Activated T-cell treated with anti-CD3 and anti-CD28 coated beads, Interleukin-2, amount 50 U/mL, for 48 hours (primary cell): ENCODE data around the gene NAA16.
"Not testable (repeated sequence)": the region's sequence is repeated elsewhere in the genome, so short reads cannot be mapped to it uniquely, and the experiment has no call there.

Source experiments
- DNase-seq, 2 experiments: peaks; one replicate each; pipeline ENCODE4 v3.0.0-alpha.2; 2020

The NAA16 gene

DNA sequence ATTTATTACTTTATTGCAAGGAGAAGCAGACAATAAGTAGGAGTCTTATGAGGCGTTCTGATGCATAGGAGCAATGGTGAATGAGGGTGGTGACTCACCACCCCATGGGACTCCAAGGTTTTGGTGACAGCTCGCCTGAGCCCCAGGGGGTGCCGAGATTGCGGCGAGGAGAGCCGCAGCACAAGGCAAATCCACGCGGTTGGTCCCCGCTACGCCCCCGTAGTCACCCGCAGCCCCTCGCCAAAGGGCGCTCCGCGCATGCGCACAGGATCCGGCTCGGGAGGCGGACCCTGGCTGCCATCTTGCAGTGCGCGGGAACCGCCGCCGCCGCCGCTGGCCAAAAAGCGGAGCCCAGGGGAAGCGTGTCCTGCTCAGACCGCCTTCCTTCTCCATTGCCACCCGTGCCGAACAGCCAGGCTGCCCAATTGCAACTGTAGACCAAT, at the start of gene NAA16:
NAA16 (plus strand) TSS at position 305 of the 443 bp plus-strand sequence. CDS start 262 bp downstream, outside the sequence.
- DNase-seq: peak; percentile 98 to 99

- DNase-seq: peak; percentile 89 to 91
Measured at GRCh38 chr13:41263261-41263971, 47.7 kb upstream of the NAA16 start, which contains the start of gene MTRF1. Gene MTRF1 (minus strand): TSS chr13:41263576. CDS start chr13:41260907, 2,669 bp downstream.

DNA sequence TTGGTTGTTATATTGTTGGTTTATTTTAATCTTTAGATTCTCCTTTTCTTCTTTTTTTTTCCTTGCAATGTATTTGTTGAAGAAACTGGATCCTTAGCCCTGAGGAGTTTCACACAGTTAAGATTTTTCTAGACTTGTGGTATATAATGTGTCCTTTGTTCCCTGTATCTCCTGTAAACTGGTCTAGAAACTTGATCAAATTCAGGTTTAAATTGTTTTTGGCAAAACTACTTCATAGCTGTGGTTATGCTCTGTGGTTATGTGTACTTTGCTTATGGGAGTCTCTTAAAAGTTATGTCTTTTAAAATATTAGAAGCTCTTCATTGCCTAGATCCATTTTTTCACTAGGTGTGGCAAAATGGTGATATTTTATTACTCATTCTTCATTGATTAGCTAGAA, 44.0 kb upstream of the NAA16 start:
- no peak for DNase-seq

DNA sequence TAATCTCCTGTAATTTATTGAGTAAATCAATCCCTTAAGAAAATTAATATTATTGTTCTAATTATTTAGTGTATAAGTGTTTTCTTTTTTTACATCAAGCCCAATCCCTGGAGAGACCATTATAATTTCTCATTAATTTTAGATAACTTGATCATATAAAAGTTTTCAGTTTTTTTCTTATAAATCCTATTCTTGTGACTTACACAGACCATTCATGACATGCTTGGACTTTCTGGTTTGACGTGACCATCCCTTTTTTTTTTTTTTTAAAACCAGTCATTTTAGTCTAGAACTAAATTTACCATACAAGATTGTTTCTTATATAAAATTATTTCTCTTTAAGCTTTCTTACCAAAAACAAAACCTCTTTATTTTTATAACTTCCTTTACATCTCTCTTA, 42.3 kb upstream of the NAA16 start:
- DNase-seq: no peak

GRCh38 chr13:41271456-41272285, 39.4 kb upstream of the NAA16 start:
- DNase-seq: peak in 1 of 2 experiments; percentile 31

DNA sequence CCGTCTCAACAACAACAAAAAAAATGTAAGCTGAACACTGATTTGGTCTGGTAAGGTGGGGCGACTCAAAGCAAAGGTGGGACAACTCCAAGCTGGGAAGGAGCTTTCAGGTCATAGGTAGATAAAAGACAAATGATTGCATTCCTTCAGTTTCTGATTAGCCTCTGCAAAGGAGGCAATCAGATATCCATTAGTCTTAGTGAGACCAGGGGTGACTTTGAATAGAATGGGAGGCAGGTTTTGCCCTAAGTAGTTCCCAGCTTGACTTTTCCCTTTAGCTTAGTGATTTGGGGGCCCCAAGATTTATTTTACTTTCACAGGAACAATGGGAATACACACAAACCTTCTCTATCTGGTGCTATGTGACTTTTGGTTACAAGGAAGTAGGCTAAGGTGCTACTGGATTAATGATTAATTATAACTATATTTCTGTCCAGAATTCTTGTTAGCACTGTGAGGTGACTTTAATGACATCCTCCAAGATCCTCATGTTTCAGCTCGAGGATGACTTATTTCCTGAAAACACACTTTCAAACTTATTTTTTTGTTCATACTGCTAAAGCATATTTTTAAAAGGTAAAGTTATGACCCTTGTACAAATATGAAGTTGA, 37.1 kb upstream of the NAA16 start:
- DNase-seq: no peak

- DNase-seq: no peak
Measured at GRCh38 chr13:41274881-41275280, 36.2 kb upstream of the NAA16 start.

GRCh38 chr13:41276824-41277223, 34.2 kb upstream of the NAA16 start:
- DNase-seq: no peak

GRCh38 chr13:41279156-41279555, 31.9 kb upstream of the NAA16 start:
- DNase-seq: not testable (repeated sequence)

- DNase-seq: no peak
Measured at GRCh38 chr13:41282129-41282571, 28.9 kb upstream of the NAA16 start.

GRCh38 chr13:41284512-41285288, 26.4 kb upstream of the NAA16 start:
- no peak for DNase-seq

- DNase-seq: no peak
Measured at GRCh38 chr13:41286370-41286769, 24.7 kb upstream of the NAA16 start.

- no peak for DNase-seq
Measured at GRCh38 chr13:41289463-41289881, 21.6 kb upstream of the NAA16 start.

- no peak for DNase-seq
Measured at GRCh38 chr13:41291246-41291645, 19.8 kb upstream of the NAA16 start.

DNA sequence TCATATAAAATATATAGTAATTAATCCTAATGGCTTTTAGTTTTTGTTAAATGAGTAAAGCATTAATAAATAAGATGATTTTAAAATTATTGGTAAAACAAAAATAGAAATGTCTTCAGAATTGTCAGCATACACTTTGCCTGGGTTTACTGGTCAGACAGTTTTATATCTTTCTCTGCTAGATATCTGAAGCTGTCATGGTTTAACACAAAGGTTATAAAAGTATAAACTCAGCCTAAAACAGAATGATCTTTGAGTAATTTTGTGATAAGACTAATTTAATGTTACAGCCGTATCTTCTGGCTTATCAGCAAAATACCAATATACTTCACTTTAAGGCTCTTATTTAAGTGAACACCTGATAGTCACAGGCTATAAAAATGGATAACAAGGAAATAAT, 17.8 kb upstream of the NAA16 start:
- no peak for DNase-seq

DNA sequence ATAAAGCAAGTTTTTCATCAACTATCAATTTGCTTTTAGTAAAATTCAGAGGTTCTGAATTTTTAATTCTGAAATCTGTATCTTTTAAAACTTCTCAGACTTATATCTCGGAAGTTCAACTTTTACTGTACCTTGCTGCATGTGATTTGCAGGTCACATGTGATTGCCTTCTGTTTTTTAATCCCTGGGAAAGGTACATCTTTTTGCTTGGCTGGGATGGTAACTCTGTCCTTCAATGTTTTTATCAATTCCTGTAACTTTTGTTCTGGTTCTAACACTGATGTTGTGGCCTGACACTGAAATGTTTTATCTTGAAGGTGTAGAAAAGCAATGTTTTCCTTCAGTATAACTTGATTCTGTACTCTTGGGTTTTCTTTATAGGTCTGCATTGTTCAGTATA, 16.2 kb upstream of the NAA16 start:
- DNase-seq: no peak

DNA sequence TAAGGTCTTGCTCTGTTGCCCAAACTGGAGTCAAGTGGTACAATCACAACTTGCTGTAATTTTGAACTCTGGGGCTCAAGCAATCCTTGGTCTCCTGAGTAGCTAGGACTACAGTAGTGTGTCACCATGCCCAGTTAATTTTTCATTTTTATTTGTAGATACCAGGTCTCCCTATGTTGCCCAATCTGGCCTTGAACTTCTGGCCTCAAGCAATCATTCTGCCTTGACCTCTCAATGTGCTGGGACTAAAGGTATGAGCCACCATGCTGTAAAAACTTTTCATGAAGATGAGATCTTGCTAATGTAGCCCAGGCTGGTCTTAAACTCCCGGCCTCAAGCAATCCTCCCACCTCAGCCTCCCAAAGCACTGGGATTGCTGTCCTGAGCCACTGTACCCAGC, 15.1 kb upstream of the NAA16 start:
- DNase-seq: no peak

GRCh38 chr13:41296879-41297646, 14.0 kb upstream of the NAA16 start:
- DNase-seq: no peak

GRCh38 chr13:41299316-41300094, 11.6 kb upstream of the NAA16 start:
- DNase-seq: no peak

DNA sequence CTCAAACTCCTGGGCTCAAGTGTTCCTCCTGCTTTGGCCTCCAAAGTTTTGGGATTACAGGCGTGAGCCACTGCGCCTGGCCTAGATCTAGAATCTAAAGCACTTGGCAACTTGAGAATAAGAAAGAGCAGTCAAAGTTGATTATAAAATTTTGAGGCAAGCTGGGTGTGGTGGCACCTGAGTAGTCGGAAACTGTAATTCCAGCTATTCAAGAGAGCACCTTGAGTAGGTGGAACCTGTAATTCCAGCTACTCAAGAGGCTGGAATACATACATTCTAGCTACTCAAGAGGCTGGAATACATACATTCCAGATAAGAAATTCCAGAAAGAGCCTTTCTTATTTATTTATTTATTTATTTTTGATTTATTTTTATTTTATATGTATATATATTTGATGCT, 8.3 kb upstream of the NAA16 start:
- DNase-seq: no peak

DNA sequence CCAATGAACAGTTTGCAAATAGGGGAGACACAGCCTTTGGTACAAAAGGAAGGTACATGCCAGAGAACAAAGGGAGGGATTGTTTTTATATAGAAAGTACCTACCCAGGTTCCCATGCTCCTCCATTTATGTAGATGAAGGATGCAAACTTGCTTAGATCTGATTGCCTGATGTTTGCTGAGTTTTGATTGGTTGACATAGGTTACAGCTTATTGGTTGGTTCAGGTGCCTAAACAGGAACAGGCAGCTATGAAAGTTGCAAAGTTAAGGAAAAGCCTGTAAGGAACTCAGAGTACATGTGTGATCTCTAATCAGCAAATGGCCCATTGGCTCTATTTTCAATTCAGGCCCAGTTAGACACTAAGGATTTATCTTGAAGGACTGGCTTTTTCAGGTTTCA, 6.5 kb upstream of the NAA16 start:
- no peak for DNase-seq
